IPS-11a (cell line): Measurements from ENCODE around the gene ASB6.

Experiments used
- H3K4me3 ChIP-seq: one replicate; pipeline ENCODE4 v1.5.1; 2013; ENCODE audit warnings: low read depth, low read length, control low read depth

ASB6 gene

DNA sequence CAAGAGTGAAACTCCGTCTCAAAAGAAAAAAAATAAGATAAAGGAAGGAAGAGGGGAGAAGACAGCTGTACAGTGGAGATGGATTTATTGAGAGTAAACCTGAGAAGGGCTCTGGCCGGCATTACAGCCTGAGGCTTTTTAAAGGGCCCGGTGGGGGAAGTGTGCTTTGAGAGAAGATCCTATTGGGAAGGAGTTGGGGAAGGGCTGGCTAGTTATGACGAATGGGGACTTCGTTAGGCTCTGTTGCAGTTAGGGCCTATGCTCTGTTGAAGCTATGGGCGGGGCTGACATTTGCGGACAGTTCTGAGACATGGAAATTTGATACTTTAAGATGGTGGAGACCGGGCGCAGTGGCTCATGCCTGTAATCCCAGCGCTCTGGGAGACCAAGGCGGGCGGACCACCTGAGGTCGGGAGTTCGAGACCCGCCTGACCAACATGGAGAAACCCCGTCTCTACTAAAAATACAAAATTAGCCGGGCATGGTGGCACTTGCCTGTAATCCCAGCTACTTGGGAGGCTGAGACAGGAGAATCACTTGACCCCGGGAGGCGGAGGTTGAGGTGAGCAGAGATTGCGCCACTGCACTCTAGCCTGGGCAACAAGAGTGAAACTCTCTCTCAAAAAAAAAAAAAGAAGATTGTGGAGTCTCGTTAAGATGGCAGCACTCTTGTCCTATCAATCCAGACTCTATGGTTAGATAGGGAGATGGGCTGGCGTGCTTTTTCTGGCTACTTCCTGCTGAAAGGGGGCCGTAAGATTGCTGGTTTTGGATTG, 54.3 kb downstream of the ASB6 start:
- H3K4me3 ChIP-seq, result no peak overlapping the region

GRCh38 chr9:129586685-129587084, 55.3 kb downstream of the ASB6 start:
- H3K4me3 ChIP-seq, result no peak overlapping the region

- no peak overlapping the region for H3K4me3 ChIP-seq
These were observed 55.7 kb downstream of the ASB6 start for GRCh38 chr9:129586245-129586644.

DNA sequence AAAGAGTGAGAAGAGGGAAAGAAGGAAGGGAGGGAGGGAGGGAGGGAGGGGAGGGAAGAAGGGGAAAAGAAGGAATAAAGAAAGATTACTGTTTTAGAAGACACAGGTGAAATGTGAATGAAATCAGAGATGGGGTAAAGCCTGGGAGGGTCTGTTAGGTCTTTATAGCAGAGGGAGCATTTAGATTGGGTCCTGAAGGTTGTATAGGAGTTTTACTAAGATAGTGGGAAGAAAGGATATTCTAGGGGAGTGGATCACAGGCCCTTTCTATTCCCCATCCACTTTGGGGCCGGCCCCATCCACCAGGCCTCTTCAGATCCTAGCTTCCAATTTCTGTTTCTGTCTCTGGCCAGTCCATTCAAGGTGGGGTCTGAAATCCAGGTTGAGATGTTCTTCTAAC, 56.6 kb downstream of the ASB6 start:
- H3K4me3 ChIP-seq, result no peak overlapping the region
